ENCODE data around the gene CDKAL1. TPM values are rescaled to one million over a fixed set of nuclear protein-coding genes. Genes with fewer than 3 reads are reported as not detected.

The CDKAL1 gene
- total and polyA plus RNA-seq, 9 of the 15 experiments (the other 6 are each of a cell fraction or from before 2014, with no cell fraction given): 11.2 to 36.3 (median 20.1) TPM

DNA sequence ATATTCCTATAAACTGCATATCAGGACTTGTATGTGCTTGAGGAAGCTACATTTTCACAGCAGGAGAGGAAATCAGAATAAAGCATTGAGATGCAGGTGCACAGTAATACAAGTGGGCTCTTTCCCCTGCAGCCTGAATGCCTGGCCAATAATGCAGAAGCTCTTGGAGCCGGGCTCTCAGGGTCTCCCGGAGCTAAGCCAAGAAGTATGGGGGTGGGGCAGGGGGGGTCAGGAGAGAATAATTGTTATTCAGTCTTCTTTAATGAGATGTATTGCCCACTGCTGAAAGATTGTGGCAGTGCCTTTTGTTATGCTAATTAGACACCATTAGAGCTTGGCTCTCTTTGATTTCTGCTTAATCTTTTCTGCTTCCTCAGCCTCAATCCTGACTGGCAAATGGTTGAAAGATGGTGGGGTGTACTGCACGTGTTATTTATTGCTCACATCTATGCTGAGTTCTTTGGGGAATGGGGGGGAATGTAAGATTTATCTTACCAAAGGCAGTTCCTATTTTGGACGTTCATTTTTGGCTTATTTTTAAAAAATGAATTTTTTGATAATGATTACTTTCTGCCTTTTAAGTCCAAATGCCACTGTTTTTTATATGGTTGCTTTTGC is 651.7 kb downstream of the CDKAL1 start:
- no peaks in the 10 kb centered on the region for H3K4me1 ChIP-seq (replicated peaks in 1 of 2; ENCODE audit: control insufficient read depth in 2 of 2, insufficient read depth in 2 of 2, low read length in 2 of 2)
- no peak for ATAC-seq
- BruUV-seq (replicated peaks): no TSS peak
- no peaks in the 10 kb centered on the region for H3K79me2 ChIP-seq (ENCODE audit: control insufficient read depth, insufficient read depth, low read length)
- no peaks in the 10 kb centered on the region for H4K20me1 ChIP-seq (replicated peaks; ENCODE audit: control insufficient read depth, insufficient read depth, low read length)
- no peaks in the 10 kb centered on the region for H3K9me1 ChIP-seq (ENCODE audit: control insufficient read depth, insufficient read depth, low read length)
- FAIRE-seq: no peak
- no peak overlapping the region for H2AFZ ChIP-seq (ENCODE audit: low read depth, low read length)
- H3K9me3 ChIP-seq (replicated peaks; ENCODE audit: control insufficient read depth, insufficient read depth, low read depth, low read length): no peaks in the 10 kb centered on the region
- H3K36me3 ChIP-seq (ENCODE audit: control insufficient read depth, insufficient read depth, low read length): no peaks in the 10 kb centered on the region
- no peaks in the 10 kb centered on the region for H3K27me3 ChIP-seq (ENCODE audit: control insufficient read depth in 2 of 2, insufficient read depth in 2 of 2, low read length in 2 of 2)
- H3K4me2 ChIP-seq (ENCODE audit: insufficient read depth, low read length): no peak overlapping the region
- in situ Hi-C loops (cut with MboI) (no loop called here), intact Hi-C loops (cut with micrococcal nuclease) (no loop called here)
- ChIA-PET CTCF (ENCODE audit: low intra/inter-chr PET ratio) (no interaction called here), POLR2A (interaction anchor here (0.7 kb wide), 1 partner anchor 64 kb away, joined by 3 read pairs; no protein-coding TSS in a partner anchor)
- H3K27ac ChIP-seq (ENCODE audit: extremely low read depth, low read depth, low read length): no peak overlapping the region
- H3K4me3 ChIP-seq: no peak overlapping the region
- no peak overlapping the region for H3K9ac ChIP-seq (ENCODE audit: insufficient read depth in 1 of 2, low read depth in 2 of 2, low read length in 2 of 2)
- DNase-seq (ENCODE audit: extremely low read depth in 1 of 4, low spot score in 3 of 4): no peak
- 26% methylated on average over 4 of the region's 4 CpGs for WGBS (ENCODE audit: insufficient coverage, low coverage, missing lambda C conversion rate)
- no peak for TF ChIP-seq KDM2B (CRISPR knock-in tag; IDR thresholded peaks at IDR 0.05)
- TF ChIP-seq SNIP1 (IDR thresholded peaks at IDR 0.05; ENCODE audit: low read depth): no peak
- no peak for TF ChIP-seq HEY1 (CRISPR knock-in tag; IDR thresholded peaks at IDR 0.05; ENCODE audit: borderline replicate concordance)

DNA sequence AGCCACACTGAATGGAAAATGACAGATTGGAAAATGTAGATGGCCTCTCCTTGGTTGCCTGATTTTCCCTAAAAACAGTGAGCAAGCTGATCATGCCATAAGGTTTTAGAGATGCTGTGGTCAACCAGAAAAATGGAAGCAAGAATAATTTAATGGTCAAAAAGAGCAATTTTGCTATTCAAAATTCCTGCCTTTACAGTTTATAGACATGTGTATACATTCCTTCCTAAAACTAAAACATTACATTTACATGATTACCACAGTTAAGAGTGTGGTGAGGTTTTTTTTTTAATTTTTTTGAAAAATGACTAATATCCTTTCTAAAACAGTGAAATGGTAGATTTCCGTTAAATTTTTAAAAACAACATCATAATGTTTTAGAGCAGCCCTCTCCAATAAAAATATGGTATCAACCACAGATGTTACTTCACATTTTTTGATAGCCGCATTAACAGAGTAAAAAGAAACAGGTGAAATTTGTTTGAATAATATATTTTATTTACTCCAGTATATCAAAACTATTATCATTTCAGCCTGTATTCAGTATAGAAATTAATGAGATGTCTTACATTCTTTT is 652.3 kb downstream of the CDKAL1 start:
- CTCF ChIA-PET (ENCODE audit: low intra/inter-chr PET ratio): no interaction called here
- TF ChIP-seq, protein P1, sequence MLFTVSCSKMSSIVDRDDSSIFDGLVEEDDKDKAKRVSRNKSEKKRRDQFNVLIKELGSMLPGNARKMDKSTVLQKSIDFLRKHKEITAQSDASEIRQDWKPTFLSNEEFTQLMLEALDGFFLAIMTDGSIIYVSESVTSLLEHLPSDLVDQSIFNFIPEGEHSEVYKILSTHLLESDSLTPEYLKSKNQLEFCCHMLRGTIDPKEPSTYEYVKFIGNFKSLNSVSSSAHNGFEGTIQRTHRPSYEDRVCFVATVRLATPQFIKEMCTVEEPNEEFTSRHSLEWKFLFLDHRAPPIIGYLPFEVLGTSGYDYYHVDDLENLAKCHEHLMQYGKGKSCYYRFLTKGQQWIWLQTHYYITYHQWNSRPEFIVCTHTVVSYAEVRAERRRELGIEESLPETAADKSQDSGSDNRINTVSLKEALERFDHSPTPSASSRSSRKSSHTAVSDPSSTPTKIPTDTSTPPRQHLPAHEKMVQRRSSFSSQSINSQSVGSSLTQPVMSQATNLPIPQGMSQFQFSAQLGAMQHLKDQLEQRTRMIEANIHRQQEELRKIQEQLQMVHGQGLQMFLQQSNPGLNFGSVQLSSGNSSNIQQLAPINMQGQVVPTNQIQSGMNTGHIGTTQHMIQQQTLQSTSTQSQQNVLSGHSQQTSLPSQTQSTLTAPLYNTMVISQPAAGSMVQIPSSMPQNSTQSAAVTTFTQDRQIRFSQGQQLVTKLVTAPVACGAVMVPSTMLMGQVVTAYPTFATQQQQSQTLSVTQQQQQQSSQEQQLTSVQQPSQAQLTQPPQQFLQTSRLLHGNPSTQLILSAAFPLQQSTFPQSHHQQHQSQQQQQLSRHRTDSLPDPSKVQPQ (CRISPR knock-in tag; IDR thresholded peaks at IDR 0.05; ENCODE audit: borderline replicate concordance): no peak
- TF ChIP-seq PCBP1 (IDR thresholded peaks at IDR 0.05; ENCODE audit: low read depth, low read length, poor library complexity, severe bottlenecking) (no peak), NONO (IDR thresholded peaks at IDR 0.05; ENCODE audit: low read depth in 2 of 2, low read length in 1 of 2) (no peak), ZKSCAN3 (CRISPR knock-in tag; IDR thresholded peaks at IDR 0.05) (no peak)
- TF ChIP-seq, protein P2, sequence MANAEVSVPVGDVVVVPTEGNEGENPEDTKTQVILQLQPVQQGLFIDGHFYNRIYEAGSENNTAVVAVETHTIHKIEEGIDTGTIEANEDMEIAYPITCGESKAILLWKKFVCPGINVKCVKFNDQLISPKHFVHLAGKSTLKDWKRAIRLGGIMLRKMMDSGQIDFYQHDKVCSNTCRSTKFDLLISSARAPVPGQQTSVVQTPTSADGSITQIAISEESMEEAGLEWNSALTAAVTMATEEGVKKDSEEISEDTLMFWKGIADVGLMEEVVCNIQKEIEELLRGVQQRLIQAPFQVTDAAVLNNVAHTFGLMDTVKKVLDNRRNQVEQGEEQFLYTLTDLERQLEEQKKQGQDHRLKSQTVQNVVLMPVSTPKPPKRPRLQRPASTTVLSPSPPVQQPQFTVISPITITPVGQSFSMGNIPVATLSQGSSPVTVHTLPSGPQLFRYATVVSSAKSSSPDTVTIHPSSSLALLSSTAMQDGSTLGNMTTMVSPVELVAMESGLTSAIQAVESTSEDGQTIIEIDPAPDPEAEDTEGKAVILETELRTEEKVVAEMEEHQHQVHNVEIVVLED (CRISPR knock-in tag; IDR thresholded peaks at IDR 0.05): no peak

More for the DNA sequence above, 652.3 kb downstream of the CDKAL1 start:
- H4K20me1 ChIP-seq (replicated peaks; ENCODE audit: control insufficient read depth, insufficient read depth, low read length): no peaks in the 10 kb centered on the region
- in situ Hi-C loops (cut with MboI) (no loop called here), intact Hi-C loops (cut with micrococcal nuclease) (no loop called here)
- WGBS (ENCODE audit: insufficient coverage, low coverage, missing lambda C conversion rate): 23% methylated on average over 2 of the region's 2 CpGs
- no peaks in the 10 kb centered on the region for H3K4me1 ChIP-seq (replicated peaks in 1 of 2; ENCODE audit: control insufficient read depth in 2 of 2, insufficient read depth in 2 of 2, low read length in 2 of 2)
- no peak overlapping the region for H3K9ac ChIP-seq (ENCODE audit: insufficient read depth in 1 of 2, low read depth in 2 of 2, low read length in 2 of 2)
- FAIRE-seq (peak; percentile 19), DNase-seq (ENCODE audit: extremely low read depth in 1 of 4, low spot score in 3 of 4) (no peak), ATAC-seq (no peak)
- no peaks in the 10 kb centered on the region for H3K79me2 ChIP-seq (ENCODE audit: control insufficient read depth, insufficient read depth, low read length)
- no peak overlapping the region for H2AFZ ChIP-seq (ENCODE audit: low read depth, low read length)
- POLR2A ChIA-PET: no interaction called here
- no peaks in the 10 kb centered on the region for H3K9me3 ChIP-seq (replicated peaks; ENCODE audit: control insufficient read depth, insufficient read depth, low read depth, low read length)
- BruUV-seq (replicated peaks): no TSS peak
- no peak overlapping the region for H3K27ac ChIP-seq (ENCODE audit: extremely low read depth, low read depth, low read length)
- no peak overlapping the region for H3K4me2 ChIP-seq (ENCODE audit: insufficient read depth, low read length)
- no peaks in the 10 kb centered on the region for H3K9me1 ChIP-seq (ENCODE audit: control insufficient read depth, insufficient read depth, low read length)
- no peaks in the 10 kb centered on the region for H3K27me3 ChIP-seq (ENCODE audit: control insufficient read depth in 2 of 2, insufficient read depth in 2 of 2, low read length in 2 of 2)
- no peak overlapping the region for H3K4me3 ChIP-seq
- no peaks in the 10 kb centered on the region for H3K36me3 ChIP-seq (ENCODE audit: control insufficient read depth, insufficient read depth, low read length)

Measured in K562 (cell line).